GM12878 (cell line): ENCODE data around the gene SLAMF9. TPM values are rescaled to one million over a fixed set of nuclear protein-coding genes. Genes with fewer than 3 reads are reported as not detected.

Experiments
- BHLHE40 ChIP-seq, 2 experiments: fragments of 450-650 bp in 1 of 2; IDR thresholded peaks; 2 replicates each; pipeline ENCODE4 v1.6.1; 2011 to 2017; ENCODE audit warnings: low read depth in 2 of 2, borderline replicate concordance in 1 of 2, improper control_type of control experiment in 1 of 2, low read length in 1 of 2, mild to moderate bottlenecking in 1 of 2
- CBX5 ChIP-seq: sonication (generic); IDR thresholded peaks from 2 replicates; pipeline ENCODE4 v1.6.1; 2016; ENCODE audit warnings: low read depth, moderate library complexity, mild to moderate bottlenecking, inconsistent platforms
- CREM ChIP-seq: IDR thresholded peaks from 2 replicates; pipeline ENCODE4 v1.6.1; 2014; ENCODE audit warnings: antibody characterized with exemption, low read depth
- GABPA ChIP-seq: IDR thresholded peaks from 2 replicates; pipeline ENCODE4 v1.6.1; 2014; ENCODE audit warnings: antibody characterized with exemption, low read depth, mild to moderate bottlenecking, inconsistent platforms
- NFIC ChIP-seq: IDR thresholded peaks from 2 replicates; pipeline ENCODE4 v1.6.1; 2012; ENCODE audit warnings: low read depth, mild to moderate bottlenecking, inconsistent platforms, low read length, moderate library complexity
- NRF1 ChIP-seq: conservative IDR thresholded peaks from 2 replicates; pipeline ENCODE4 v1.6.1; 2011; ENCODE audit warnings: mild to moderate bottlenecking, low read depth, low read length, improper control_type of control experiment
- POU2F2 ChIP-seq: IDR thresholded peaks from 3 replicates; pipeline ENCODE4 v1.6.1; 2011; ENCODE audit warnings: low read depth, mild to moderate bottlenecking, low read length, borderline replicate concordance
- TAF1 ChIP-seq: IDR thresholded peaks from 2 replicates; pipeline ENCODE4 v1.6.1; 2011; ENCODE audit warnings: mild to moderate bottlenecking, low read depth, low read length, borderline replicate concordance
- TBL1XR1 ChIP-seq: IDR thresholded peaks from 2 replicates; pipeline ENCODE4 v1.6.1; 2012; ENCODE audit warnings: low read depth, low read length, improper control_type of control experiment
- WRNIP1 ChIP-seq: IDR thresholded peaks from 2 replicates; pipeline ENCODE4 v1.6.1; 2011; ENCODE audit warnings: low read depth, low read length, improper control_type of control experiment, borderline replicate concordance
- ZNF207 ChIP-seq: fragments of 450-650 bp; IDR thresholded peaks from 2 replicates; pipeline ENCODE4 v1.6.1; 2014; ENCODE audit warnings: antibody characterized with exemption, mild to moderate bottlenecking, borderline replicate concordance
- ZNF24 ChIP-seq: fragments of 450-650 bp; IDR thresholded peaks from 2 replicates; pipeline ENCODE4 v1.6.1; 2017; ENCODE audit warnings: antibody characterized with exemption, mild to moderate bottlenecking
- ZNF274 ChIP-seq: IDR thresholded peaks from one replicate; pipeline ENCODE4 v1.8.0; 2011; ENCODE audit not compliant: insufficient read length, insufficient read depth
- polyA plus RNA-seq, 11 experiments: library from polyadenylated mRNA; depleted of rRNA in 4 of 11; unstranded in 6 of 11; stranded (reverse) in 5 of 11; fragments of >200 nt; fragmentation: Nextera tagmentation in 4 of 11; fragmentation: Illumina TruSeq in 1 of 11; extraction: Ambion mirVana in 4 of 11; extraction: Trizol in 1 of 11; gene quantifications; 1 replicate in 1 of 11; 2 replicates in 10 of 11; pipeline versions ENCODE4 v1.2.1 to v1.2.3, GENCODE V29; 2011 to 2016; ENCODE audit warnings: inconsistent platforms in 2 of 11, missing spikeins in 2 of 11, low read depth in 1 of 11
- total RNA-seq, 4 experiments: library from RNA; depleted of rRNA in 3 of 4; stranded (reverse); fragments of >200 nt in 3 of 4; fragmentation: Illumina TruSeq in 1 of 4; extraction: Trizol in 1 of 4; gene quantifications; 2 replicates each; pipeline versions ENCODE4 v1.2.1 to v1.2.3, GENCODE V29; 2013 to 2021
- TF ChIP-seq, protein P1 (sequence below): fragments of 450-650 bp; IDR thresholded peaks from 2 replicates; pipeline ENCODE4 v1.6.1; 2018; ENCODE audit warnings: borderline replicate concordance, mild to moderate bottlenecking; ENCODE audit not compliant: partially characterized antibody
- TF ChIP-seq, protein P2 (sequence below): fragments of 450-650 bp; IDR thresholded peaks from 2 replicates; pipeline ENCODE4 v1.6.1; 2017; ENCODE audit warnings: mild to moderate bottlenecking, moderate library complexity
- TF ChIP-seq, protein P3 (sequence below): fragments of 450-650 bp; conservative IDR thresholded peaks from 2 replicates; pipeline ENCODE4 v1.6.1; 2017; ENCODE audit warnings: mild to moderate bottlenecking, moderate library complexity

Gene SLAMF9
- total and polyA plus RNA-seq, 10 of the 15 experiments (the other 5 are each of a cell fraction or from before 2014, with no cell fraction given): not detected

DNA sequence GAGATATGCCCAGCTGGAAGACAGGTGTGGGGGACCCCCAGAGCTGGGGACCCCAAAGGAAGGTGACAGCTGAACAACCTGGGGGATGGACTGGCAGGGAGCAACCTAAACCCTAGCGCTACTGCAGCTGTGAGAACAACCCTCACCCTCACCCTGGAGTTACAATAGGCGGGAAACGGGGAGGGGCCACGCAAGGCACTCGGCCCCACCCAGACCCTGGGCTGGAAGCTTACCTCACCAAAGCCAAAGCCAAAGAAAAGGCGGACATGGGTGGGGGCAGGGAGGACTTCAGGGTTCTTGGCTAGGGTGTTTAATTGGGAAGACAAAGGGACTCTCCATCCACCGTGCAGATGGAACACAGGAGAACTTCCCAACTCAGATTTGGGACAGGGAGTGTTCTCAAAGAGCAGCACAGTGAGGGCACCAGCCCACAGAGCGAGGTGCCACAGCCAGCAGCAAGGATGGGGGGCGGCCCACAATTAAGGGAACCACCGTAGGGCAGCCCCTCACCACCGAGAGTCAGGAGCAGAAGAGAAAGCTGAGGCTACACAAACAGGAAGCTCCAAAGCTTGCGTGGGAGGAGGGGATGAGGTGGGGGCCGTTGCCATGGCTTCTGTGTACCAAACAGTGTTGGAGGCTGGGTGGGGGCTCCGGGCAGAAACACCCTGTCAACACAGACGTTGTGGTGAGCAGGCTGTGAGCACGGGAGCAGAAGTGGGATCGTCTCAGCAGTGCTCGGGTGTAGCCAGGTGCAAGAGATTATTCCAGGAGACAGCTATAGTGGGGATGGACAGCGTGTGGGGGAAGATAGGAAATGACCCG is 30.6 kb downstream of the SLAMF9 start (continued):
- TF ChIP-seq, protein P1, sequence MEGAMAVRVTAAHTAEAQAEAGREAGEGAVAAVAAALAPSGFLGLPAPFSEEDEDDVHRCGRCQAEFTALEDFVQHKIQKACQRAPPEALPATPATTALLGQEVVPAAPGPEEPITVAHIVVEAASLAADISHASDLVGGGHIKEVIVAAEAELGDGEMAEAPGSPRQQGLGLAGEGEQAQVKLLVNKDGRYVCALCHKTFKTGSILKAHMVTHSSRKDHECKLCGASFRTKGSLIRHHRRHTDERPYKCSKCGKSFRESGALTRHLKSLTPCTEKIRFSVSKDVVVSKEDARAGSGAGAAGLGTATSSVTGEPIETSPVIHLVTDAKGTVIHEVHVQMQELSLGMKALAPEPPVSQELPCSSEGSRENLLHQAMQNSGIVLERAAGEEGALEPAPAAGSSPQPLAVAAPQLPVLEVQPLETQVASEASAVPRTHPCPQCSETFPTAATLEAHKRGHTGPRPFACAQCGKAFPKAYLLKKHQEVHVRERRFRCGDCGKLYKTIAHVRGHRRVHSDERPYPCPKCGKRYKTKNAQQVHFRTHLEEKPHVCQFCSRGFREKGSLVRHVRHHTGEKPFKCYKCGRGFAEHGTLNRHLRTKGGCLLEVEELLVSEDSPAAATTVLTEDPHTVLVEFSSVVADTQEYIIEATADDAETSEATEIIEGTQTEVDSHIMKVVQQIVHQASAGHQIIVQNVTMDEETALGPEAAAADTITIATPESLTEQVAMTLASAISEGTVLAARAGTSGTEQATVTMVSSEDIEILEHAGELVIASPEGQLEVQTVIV: peak; percentile 17
- TF ChIP-seq NRF1: no peak
- TF ChIP-seq, protein P2, sequence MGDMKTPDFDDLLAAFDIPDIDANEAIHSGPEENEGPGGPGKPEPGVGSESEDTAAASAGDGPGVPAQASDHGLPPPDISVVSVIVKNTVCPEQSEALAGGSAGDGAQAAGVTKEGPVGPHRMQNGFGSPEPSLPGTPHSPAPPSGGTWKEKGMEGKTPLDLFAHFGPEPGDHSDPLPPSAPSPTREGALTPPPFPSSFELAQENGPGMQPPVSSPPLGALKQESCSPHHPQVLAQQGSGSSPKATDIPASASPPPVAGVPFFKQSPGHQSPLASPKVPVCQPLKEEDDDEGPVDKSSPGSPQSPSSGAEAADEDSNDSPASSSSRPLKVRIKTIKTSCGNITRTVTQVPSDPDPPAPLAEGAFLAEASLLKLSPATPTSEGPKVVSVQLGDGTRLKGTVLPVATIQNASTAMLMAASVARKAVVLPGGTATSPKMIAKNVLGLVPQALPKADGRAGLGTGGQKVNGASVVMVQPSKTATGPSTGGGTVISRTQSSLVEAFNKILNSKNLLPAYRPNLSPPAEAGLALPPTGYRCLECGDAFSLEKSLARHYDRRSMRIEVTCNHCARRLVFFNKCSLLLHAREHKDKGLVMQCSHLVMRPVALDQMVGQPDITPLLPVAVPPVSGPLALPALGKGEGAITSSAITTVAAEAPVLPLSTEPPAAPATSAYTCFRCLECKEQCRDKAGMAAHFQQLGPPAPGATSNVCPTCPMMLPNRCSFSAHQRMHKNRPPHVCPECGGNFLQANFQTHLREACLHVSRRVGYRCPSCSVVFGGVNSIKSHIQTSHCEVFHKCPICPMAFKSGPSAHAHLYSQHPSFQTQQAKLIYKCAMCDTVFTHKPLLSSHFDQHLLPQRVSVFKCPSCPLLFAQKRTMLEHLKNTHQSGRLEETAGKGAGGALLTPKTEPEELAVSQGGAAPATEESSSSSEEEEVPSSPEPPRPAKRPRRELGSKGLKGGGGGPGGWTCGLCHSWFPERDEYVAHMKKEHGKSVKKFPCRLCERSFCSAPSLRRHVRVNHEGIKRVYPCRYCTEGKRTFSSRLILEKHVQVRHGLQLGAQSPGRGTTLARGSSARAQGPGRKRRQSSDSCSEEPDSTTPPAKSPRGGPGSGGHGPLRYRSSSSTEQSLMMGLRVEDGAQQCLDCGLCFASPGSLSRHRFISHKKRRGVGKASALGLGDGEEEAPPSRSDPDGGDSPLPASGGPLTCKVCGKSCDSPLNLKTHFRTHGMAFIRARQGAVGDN: 0 out of 2 replicates have a peak, but pooled peaks have one; percentile 30
- no peak; the same call in 1 of the 2 replicates for TF ChIP-seq NFIC
- TF ChIP-seq ZNF207: 0 out of 2 replicates have a peak, but pooled peaks have one; percentile 65
- peak; percentile 14; the same call in 1 of the 2 replicates for TF ChIP-seq WRNIP1
- TF ChIP-seq, protein P3, sequence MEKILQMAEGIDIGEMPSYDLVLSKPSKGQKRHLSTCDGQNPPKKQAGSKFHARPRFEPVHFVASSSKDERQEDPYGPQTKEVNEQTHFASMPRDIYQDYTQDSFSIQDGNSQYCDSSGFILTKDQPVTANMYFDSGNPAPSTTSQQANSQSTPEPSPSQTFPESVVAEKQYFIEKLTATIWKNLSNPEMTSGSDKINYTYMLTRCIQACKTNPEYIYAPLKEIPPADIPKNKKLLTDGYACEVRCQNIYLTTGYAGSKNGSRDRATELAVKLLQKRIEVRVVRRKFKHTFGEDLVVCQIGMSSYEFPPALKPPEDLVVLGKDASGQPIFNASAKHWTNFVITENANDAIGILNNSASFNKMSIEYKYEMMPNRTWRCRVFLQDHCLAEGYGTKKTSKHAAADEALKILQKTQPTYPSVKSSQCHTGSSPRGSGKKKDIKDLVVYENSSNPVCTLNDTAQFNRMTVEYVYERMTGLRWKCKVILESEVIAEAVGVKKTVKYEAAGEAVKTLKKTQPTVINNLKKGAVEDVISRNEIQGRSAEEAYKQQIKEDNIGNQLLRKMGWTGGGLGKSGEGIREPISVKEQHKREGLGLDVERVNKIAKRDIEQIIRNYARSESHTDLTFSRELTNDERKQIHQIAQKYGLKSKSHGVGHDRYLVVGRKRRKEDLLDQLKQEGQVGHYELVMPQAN: peak; percentile 61
- TF ChIP-seq ZNF24: no peak
- TF ChIP-seq BHLHE40 (IDR thresholded peaks at IDR 0.05; ENCODE audit: borderline replicate concordance in 1 of 2, low read depth in 2 of 2, low read length in 1 of 2): peak; percentile 93 to 96
- TF ChIP-seq GABPA: no peak
- peak; percentile 60; the same call in 1 of the 2 replicates for TF ChIP-seq TAF1
- no peak for TF ChIP-seq CBX5
- TF ChIP-seq TBL1XR1: peak; percentile 98
- TF ChIP-seq CREM: peak; percentile 61
- peak; percentile 90; the same call in 2 of the 3 replicates for TF ChIP-seq POU2F2
- no peak for TF ChIP-seq ZNF274
